ENCODE data around the gene CC2D1B.
A peak's percentile ranks its signal among the peaks of the same experiment; 100 is the strongest.

CC2D1B gene

GRCh38 chr1:52365746-52366516, at the start of gene CC2D1B:
Gene CC2D1B, minus strand, starts transcription at chr1:52366205. Its CDS starts 1,585 bp downstream, at chr1:52364620.
- Mint-ChIP-seq H3K27me3 (no peaks in the 10 kb centered on the region), H3K27ac (ENCODE audit: low read depth) (peak within 1 kb of the TSS; percentile 93), H3K36me3 (ENCODE audit: insufficient read depth) (peaks cover 30% of the 10 kb centered on the region), H3K9me3 (no peaks in the 10 kb centered on the region), H3K4me3 (peak within 1 kb of the TSS; percentile 96), H3K4me1 (peaks cover 53% of the 10 kb centered on the region)
- ATAC-seq (replicated peaks; ENCODE audit: extremely low read depth, poor library complexity, severe bottlenecking) = peak; percentile 90
- peak; percentile 99 for DNase-seq (ENCODE audit: low spot score in 2 of 2)

DNA sequence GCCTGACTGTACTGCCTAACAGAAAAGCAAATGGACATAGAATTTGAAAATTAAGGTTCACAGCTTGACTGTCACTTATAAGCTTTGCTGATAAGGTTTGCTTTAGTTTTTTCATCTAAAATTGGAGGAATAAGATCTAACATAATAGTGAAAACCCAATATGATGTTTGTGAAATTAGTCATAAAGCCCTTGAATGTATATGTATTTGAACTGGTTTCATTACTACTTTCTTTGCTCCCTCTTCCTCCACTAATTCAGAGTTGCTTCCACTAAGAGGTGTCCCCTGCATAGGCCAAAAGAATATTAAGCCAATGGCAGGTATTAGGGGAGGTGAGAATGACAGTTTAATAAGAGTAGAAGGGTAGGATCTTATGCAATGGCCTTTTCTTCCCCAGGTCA, 48.9 kb upstream of the CC2D1B start:
- Mint-ChIP-seq H3K36me3 (ENCODE audit: insufficient read depth) (peaks cover 82% of the 10 kb centered on the region), H3K27ac (ENCODE audit: low read depth) (no peak overlapping the region), H3K9me3 (no peaks in the 10 kb centered on the region), H3K4me3 (no peak overlapping the region), H3K4me1 (peaks cover 18% of the 10 kb centered on the region), H3K27me3 (no peaks in the 10 kb centered on the region)
- DNase-seq (ENCODE audit: low spot score in 2 of 2) (no peak), ATAC-seq (replicated peaks; ENCODE audit: extremely low read depth, poor library complexity, severe bottlenecking) (no peak)

GRCh38 chr1:52413410-52413989, 47.5 kb upstream of the CC2D1B start:
- H3K27me3 Mint-ChIP-seq = no peaks in the 10 kb centered on the region
- no peak overlapping the region for H3K27ac Mint-ChIP-seq (ENCODE audit: low read depth)
- ATAC-seq (replicated peaks; ENCODE audit: extremely low read depth, poor library complexity, severe bottlenecking) (no peak), DNase-seq (ENCODE audit: low spot score in 2 of 2) (no peak)
- H3K9me3 Mint-ChIP-seq = no peaks in the 10 kb centered on the region
- peaks cover 84% of the 10 kb centered on the region for H3K36me3 Mint-ChIP-seq (ENCODE audit: insufficient read depth)
- H3K4me1 Mint-ChIP-seq = peaks cover 19% of the 10 kb centered on the region
- H3K4me3 Mint-ChIP-seq = no peak overlapping the region

DNA sequence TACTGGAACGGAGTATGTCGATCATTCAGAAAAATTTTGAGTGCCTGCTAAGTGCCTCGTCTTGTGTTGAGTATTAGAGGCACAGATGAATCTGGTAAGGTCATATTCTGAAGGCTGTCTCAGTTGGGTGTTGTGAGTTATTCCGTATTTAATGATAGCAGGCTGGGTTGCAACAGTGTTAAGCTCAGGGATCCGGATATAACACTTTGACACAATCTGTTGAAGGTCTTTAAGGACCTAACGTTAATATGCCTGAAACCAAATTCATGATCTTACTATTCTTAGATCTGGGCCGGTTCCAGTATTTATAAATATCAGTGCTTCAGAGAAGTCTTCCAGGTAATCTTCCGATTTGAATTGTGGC, 39.0 kb upstream of the CC2D1B start:
- H3K27ac Mint-ChIP-seq (ENCODE audit: low read depth) = peak overlapping the region; percentile 98
- peak overlapping the region; percentile 100 for H3K4me3 Mint-ChIP-seq
- DNase-seq (ENCODE audit: low spot score in 2 of 2) (no peak), ATAC-seq (replicated peaks; ENCODE audit: extremely low read depth, poor library complexity, severe bottlenecking) (peak; percentile 2)
- peaks cover 30% of the 10 kb centered on the region for H3K36me3 Mint-ChIP-seq (ENCODE audit: insufficient read depth)
- H3K4me1 Mint-ChIP-seq = peaks cover 31% of the 10 kb centered on the region
- H3K9me3 Mint-ChIP-seq = no peaks in the 10 kb centered on the region
- no peaks in the 10 kb centered on the region for H3K27me3 Mint-ChIP-seq

DNA sequence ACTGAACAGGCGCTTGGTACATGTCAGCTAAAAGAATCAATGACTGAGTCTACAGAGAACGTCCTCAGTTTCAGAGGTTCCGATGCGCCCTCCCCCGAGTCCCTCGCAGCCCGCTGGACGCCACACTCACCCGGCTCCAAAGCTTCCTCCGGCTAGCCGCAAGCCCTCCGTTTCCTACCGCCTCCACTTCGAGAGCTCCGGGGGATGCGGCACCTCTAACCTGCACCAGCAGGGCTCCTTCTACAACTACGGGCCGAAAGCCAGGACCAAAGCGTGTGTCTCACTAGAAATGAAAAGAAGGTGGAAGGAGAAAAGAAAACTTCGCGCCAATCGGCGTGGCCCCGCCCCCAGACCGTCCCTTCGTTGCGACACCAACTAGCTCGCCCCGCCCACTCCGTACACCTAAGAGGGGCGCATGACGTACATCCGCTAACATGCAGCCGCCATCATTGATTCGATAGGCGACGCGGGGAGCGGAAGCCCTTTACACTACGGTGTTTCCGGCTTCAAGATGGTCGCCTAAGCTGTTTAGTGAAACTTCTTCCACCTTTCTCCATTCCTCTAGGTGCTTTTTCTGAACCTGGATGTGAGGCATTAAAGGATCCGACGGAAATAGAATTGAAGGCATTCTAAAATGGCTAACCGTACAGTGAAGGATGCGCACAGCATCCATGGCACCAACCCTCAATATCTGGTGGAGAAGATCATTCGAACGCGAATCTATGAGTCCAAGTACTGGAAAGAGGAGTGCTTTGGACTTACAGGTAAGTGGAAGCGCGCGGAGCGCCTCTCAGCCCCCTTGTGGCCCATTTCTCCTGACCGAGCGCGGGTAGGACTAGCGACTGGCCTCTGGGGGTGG, 38.3 kb upstream of the CC2D1B start, which contains the start of the genes ORC1 and PRPF38A:
Gene ORC1, minus strand, starts transcription at position 308 of the 859 bp plus-strand sequence. CDS start 2,200 bp downstream, outside the sequence.
Gene PRPF38A, plus strand, starts transcription at position 487 of the 859 bp plus-strand sequence. Its CDS starts 148 bp downstream, at position 635.
- ATAC-seq (replicated peaks; ENCODE audit: extremely low read depth, poor library complexity, severe bottlenecking) (peak; percentile 92), DNase-seq (ENCODE audit: low spot score in 2 of 2) (peak; percentile 94 to 96)
- H3K27me3 Mint-ChIP-seq = no peaks in the 10 kb centered on the region
- peaks cover 31% of the 10 kb centered on the region for H3K4me1 Mint-ChIP-seq
- H3K27ac Mint-ChIP-seq (ENCODE audit: low read depth) = peak within 1 kb of the TSS; percentile 98
- peak within 1 kb of the TSS; percentile 100 for H3K4me3 Mint-ChIP-seq
- no peaks in the 10 kb centered on the region for H3K9me3 Mint-ChIP-seq
- peaks cover 29% of the 10 kb centered on the region for H3K36me3 Mint-ChIP-seq (ENCODE audit: insufficient read depth)

DNA sequence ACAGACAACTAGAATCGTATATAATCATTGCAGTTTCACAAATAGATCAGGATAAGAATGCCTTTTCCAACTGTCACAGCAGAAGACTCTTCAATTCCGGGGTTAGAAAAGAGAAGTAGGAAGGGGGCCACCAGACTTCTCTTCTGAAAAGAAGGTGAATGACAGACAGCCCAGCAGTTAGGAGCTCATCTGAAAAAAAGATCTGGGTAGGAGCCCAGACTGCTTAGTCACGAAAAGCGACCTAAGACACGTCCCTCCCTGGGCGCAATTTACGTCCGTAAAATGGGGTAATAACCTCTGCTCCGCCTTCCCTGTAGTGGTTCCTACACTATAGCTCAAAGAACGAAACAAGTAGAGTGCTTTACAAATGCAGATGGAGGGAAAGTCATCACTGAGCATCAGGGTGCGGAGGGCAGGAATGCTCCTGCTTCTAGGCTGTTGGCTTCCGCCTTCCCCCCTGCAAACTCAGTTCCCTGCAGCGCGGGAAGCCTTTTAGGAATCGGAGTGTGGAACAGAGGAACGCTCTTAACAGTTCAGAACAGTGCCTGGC, 37.6 kb upstream of the CC2D1B start:
- peak; percentile 31 to 53 for DNase-seq (ENCODE audit: low spot score in 2 of 2)
- Mint-ChIP-seq H3K36me3 (ENCODE audit: insufficient read depth) (peaks cover 22% of the 10 kb centered on the region), H3K4me3 (peak overlapping the region; percentile 100), H3K4me1 (peaks cover 25% of the 10 kb centered on the region), H3K27ac (ENCODE audit: low read depth) (peak overlapping the region; percentile 98), H3K27me3 (no peaks in the 10 kb centered on the region), H3K9me3 (no peaks in the 10 kb centered on the region)
- peak; percentile 77 for ATAC-seq (replicated peaks; ENCODE audit: extremely low read depth, poor library complexity, severe bottlenecking)

DNA sequence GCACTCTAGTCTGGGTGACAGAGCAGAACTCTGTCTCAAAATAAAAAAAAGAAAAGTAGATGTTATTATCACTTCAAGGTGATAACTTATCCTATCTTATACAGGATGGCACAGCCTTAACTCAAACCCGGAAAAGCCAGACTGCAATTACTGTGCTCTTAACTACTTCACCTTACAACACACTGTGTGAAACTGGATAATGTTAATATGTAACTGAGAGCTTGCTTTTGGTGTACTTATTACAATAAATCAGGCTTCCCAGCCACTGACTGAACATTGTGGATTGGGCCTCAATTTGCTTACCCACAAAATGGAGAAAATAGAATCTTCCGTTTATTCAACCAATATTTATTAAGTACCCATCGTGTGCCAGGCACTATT, 36.8 kb upstream of the CC2D1B start:
- ATAC-seq (replicated peaks; ENCODE audit: extremely low read depth, poor library complexity, severe bottlenecking) = no peak
- Mint-ChIP-seq H3K36me3 (ENCODE audit: insufficient read depth) (peaks cover 17% of the 10 kb centered on the region), H3K4me1 (peaks cover 21% of the 10 kb centered on the region), H3K27ac (ENCODE audit: low read depth) (peak overlapping the region; percentile 98), H3K27me3 (no peaks in the 10 kb centered on the region), H3K9me3 (no peaks in the 10 kb centered on the region), H3K4me3 (peak overlapping the region; percentile 100)
- no peak for DNase-seq (ENCODE audit: low spot score in 2 of 2)

DNA sequence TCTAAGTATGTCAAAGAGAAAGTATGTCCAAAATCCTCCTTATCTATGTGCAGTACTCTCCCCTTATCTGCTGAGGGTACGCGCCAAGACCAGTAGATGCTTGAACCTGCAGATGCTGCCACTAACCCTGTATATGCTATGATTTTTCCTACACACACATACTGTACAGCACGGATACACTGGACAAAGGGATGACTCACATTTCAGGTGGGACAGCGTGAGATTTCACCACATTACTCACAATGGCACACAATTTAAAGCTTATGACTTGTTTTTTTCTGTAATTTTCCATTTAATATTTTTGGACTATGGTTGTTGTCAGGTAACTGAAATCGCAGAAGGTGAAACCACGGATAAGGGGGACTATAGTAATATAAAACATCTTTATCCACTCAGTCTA, 34.1 kb upstream of the CC2D1B start:
- peaks cover 9% of the 10 kb centered on the region for H3K36me3 Mint-ChIP-seq (ENCODE audit: insufficient read depth)

DNA sequence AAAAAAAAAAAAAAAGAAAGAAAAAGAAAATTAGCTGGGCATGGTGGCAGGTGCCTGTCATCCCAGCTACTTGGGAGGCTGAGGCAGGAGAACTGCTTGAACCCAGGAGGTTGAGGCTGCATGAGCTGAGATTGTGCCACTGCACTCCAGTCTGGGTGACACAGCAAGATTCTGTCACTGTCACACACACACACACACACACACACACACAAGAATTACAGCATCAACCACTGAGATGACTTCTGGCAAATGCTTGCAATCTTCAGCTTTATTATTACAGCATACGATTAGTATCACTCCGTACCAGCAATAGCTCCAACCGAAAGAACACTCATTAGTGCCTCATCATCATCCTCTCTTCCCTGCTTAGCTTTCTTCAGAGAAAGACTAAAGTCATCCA, 33.6 kb upstream of the CC2D1B start:
- no peak for DNase-seq (ENCODE audit: low spot score in 2 of 2)
- Mint-ChIP-seq H3K27ac (ENCODE audit: low read depth) (no peak overlapping the region), H3K4me1 (peaks cover 14% of the 10 kb centered on the region), H3K27me3 (no peaks in the 10 kb centered on the region), H3K36me3 (ENCODE audit: insufficient read depth) (peaks cover 8% of the 10 kb centered on the region), H3K4me3 (no peak overlapping the region), H3K9me3 (no peaks in the 10 kb centered on the region)
- ATAC-seq (replicated peaks; ENCODE audit: extremely low read depth, poor library complexity, severe bottlenecking) = no peak

More for the DNA sequence above, 34.1 kb upstream of the CC2D1B start:
- Mint-ChIP-seq H3K27ac (ENCODE audit: low read depth) (no peak overlapping the region), H3K4me1 (peaks cover 14% of the 10 kb centered on the region), H3K27me3 (no peaks in the 10 kb centered on the region), H3K4me3 (no peak overlapping the region), H3K9me3 (no peaks in the 10 kb centered on the region)
- ATAC-seq (replicated peaks; ENCODE audit: extremely low read depth, poor library complexity, severe bottlenecking) (no peak), DNase-seq (ENCODE audit: low spot score in 2 of 2) (no peak)

GRCh38 chr1:52393174-52393573, 27.2 kb upstream of the CC2D1B start:
- no peaks in the 10 kb centered on the region for H3K27me3 Mint-ChIP-seq
- H3K9me3 Mint-ChIP-seq = no peaks in the 10 kb centered on the region

GRCh38 chr1:52386458-52386857, 20.5 kb upstream of the CC2D1B start:
- no peaks in the 10 kb centered on the region for H3K4me1 Mint-ChIP-seq
- ATAC-seq (replicated peaks; ENCODE audit: extremely low read depth, poor library complexity, severe bottlenecking) (no peak), DNase-seq (ENCODE audit: low spot score in 2 of 2) (no peak)
- no peak overlapping the region for H3K27ac Mint-ChIP-seq (ENCODE audit: low read depth)
- H3K4me3 Mint-ChIP-seq = no peak overlapping the region
- H3K27me3 Mint-ChIP-seq = no peaks in the 10 kb centered on the region
- H3K36me3 Mint-ChIP-seq (ENCODE audit: insufficient read depth) = peaks cover 10% of the 10 kb centered on the region
- H3K9me3 Mint-ChIP-seq = no peaks in the 10 kb centered on the region

More at GRCh38 chr1:52393174-52393573, 27.2 kb upstream of the CC2D1B start:
- DNase-seq (ENCODE audit: low spot score in 2 of 2) (no peak), ATAC-seq (replicated peaks; ENCODE audit: extremely low read depth, poor library complexity, severe bottlenecking) (no peak)
- Mint-ChIP-seq H3K27ac (ENCODE audit: low read depth) (no peak overlapping the region), H3K4me1 (no peaks in the 10 kb centered on the region), H3K4me3 (no peak overlapping the region), H3K36me3 (ENCODE audit: insufficient read depth) (peaks cover 6% of the 10 kb centered on the region)

- Mint-ChIP-seq H3K9me3 (no peaks in the 10 kb centered on the region), H3K4me1 (no peaks in the 10 kb centered on the region), H3K36me3 (ENCODE audit: insufficient read depth) (peaks cover 6% of the 10 kb centered on the region)
Measured at GRCh38 chr1:52385376-52385775, 19.4 kb upstream of the CC2D1B start.

More at GRCh38 chr1:52385376-52385775, 19.4 kb upstream of the CC2D1B start:
- Mint-ChIP-seq H3K27me3 (no peaks in the 10 kb centered on the region), H3K4me3 (no peak overlapping the region), H3K27ac (ENCODE audit: low read depth) (no peak overlapping the region)
- no peak for DNase-seq (ENCODE audit: low spot score in 2 of 2)
- no peak for ATAC-seq (replicated peaks; ENCODE audit: extremely low read depth, poor library complexity, severe bottlenecking)

Data from central memory CD8-positive, alpha-beta T cell (primary cell).